Measurements from ENCODE around the gene ILRUN. TPM values are rescaled to one million over a fixed set of nuclear protein-coding genes. Genes with fewer than 3 reads are reported as not detected.

ILRUN gene
- total and polyA plus RNA-seq, 2 of the 8 experiments (the other 6 are each of a cell fraction or from before 2014, with no cell fraction given), result 39.2 to 81.2 TPM

Small RNA genes within 50 kb of the gene (small RNA-seq; reads per million reads assigned to genes)
- not detected for gene RN7SL200P (ENCODE audit: insufficient read depth)

Other genes with a start within 250 kb of the ILRUN start
- 10.5 and 11.1 TPM in 2 replicates for gene PACSIN1, start 230.7 kb downstream of the ILRUN start, total RNA-seq (2021; fragmentation: NEBNext Ultra II Directional; extraction: Animal tissue kit (Norgen Biotek cat#: 25700))
- 5.9 and 7.9 TPM in 2 replicates for gene PACSIN1, start 230.7 kb downstream of the ILRUN start, polyA plus RNA-seq (2011; rRNA removed)
- gene SPDEF, start 140.4 kb downstream of the ILRUN start, total RNA-seq (2021; fragmentation: NEBNext Ultra II Directional; extraction: Animal tissue kit (Norgen Biotek cat#: 25700)), result 0.15 TPM in 1 of 2 replicates, not detected in the other
- 0.30 TPM in 2 replicates for gene SPDEF, start 140.4 kb downstream of the ILRUN start, polyA plus RNA-seq (2011; rRNA removed)
- gene SNRPC, start 60.7 kb upstream of the ILRUN start, total RNA-seq (2021; fragmentation: NEBNext Ultra II Directional; extraction: Animal tissue kit (Norgen Biotek cat#: 25700)), result 209 and 227 TPM in 2 replicates
- gene SNRPC, start 60.7 kb upstream of the ILRUN start, polyA plus RNA-seq (2011; rRNA removed), result 437 and 635 TPM in 2 replicates
- 17.2 and 18.5 TPM in 2 replicates for gene BLTP3A, start 95.3 kb upstream of the ILRUN start, total RNA-seq (2021; fragmentation: NEBNext Ultra II Directional; extraction: Animal tissue kit (Norgen Biotek cat#: 25700))
- gene BLTP3A, start 95.3 kb upstream of the ILRUN start, polyA plus RNA-seq (2011; rRNA removed), result 8.5 and 11.1 TPM in 2 replicates
- gene TAF11, start 191.3 kb upstream of the ILRUN start, total RNA-seq (2021; fragmentation: NEBNext Ultra II Directional; extraction: Animal tissue kit (Norgen Biotek cat#: 25700)), result 45.8 and 48.6 TPM in 2 replicates
- gene TAF11, start 191.3 kb upstream of the ILRUN start, polyA plus RNA-seq (2011; rRNA removed), result 23.5 and 38.2 TPM in 2 replicates
- 30.9 and 32.3 TPM in 2 replicates for gene ANKS1A, start 192.5 kb upstream of the ILRUN start, total RNA-seq (2021; fragmentation: NEBNext Ultra II Directional; extraction: Animal tissue kit (Norgen Biotek cat#: 25700))
- gene ANKS1A, start 192.5 kb upstream of the ILRUN start, polyA plus RNA-seq (2011; rRNA removed), result 9.8 and 15.1 TPM in 2 replicates